ENCODE results near the gene DDX54. TPM values are rescaled to one million over a fixed set of nuclear protein-coding genes. Genes with fewer than 3 reads are reported as not detected.

DDX54 gene
- total RNA-seq, 5 donors from 2014 or later (not counting 1 experiment from before 2014, with no cell fraction given), result 86.1 to 100.0 (median 88.0) TPM

- no peaks in the 10 kb centered on the region for H3K27me3 Mint-ChIP-seq
- ATAC-seq (replicated peaks in 1 of 4) (no peak), DNase-seq (no peak)
- no peak overlapping the region for H3K27ac ChIP-seq (ENCODE audit: low read length)
- no peak overlapping the region for H3K27ac Mint-ChIP-seq
- no peak overlapping the region for H3K4me3 ChIP-seq (ENCODE audit: control insufficient read depth in 1 of 2, extremely low read depth in 1 of 2, low read length in 1 of 2)
- peaks cover 14 to 88% of the 10 kb centered on the region in 2 donors for H3K36me3 ChIP-seq (ENCODE audit: control insufficient read depth in 2 of 2, extremely low read depth in 1 of 2, insufficient read depth in 1 of 2, low read length in 1 of 2)
- no peaks in the 10 kb centered on the region for H3K9me3 Mint-ChIP-seq
- H3K36me3 Mint-ChIP-seq, result peaks cover 59% of the 10 kb centered on the region
- POLR2A ChIA-PET, result interaction anchor here (0.6 to 0.7 kb wide), 3 partner anchors 26 to 106 kb away, joined by 4 to 11 read pairs (median 8); partner anchors contain the start of gene DTX1 (in 1 of the 2)
- H3K4me1 Mint-ChIP-seq, result no peaks in the 10 kb centered on the region
- no peaks in the 10 kb centered on the region for H3K27me3 ChIP-seq (replicated peaks in 1 of 2; ENCODE audit: control insufficient read depth in 2 of 2, extremely low read depth in 1 of 2, insufficient read depth in 2 of 2, low read length in 1 of 2)
- H3K4me1 ChIP-seq (ENCODE audit: control insufficient read depth in 1 of 2, extremely low read depth in 1 of 2, insufficient read depth in 2 of 2, low read length in 2 of 2), result no peaks in the 10 kb centered on the region
- WGBS (ENCODE audit: insufficient coverage), result 94% methylated on average over 20 of the region's 25 CpGs
- no peak overlapping the region for H3K4me3 Mint-ChIP-seq
- CTCF ChIA-PET, result interaction anchor here in 1 of 2 donors (1.0 kb wide), 1 partner anchor 10 kb away, joined by 3 read pairs; no protein-coding TSS in a partner anchor
- no peaks in the 10 kb centered on the region for H3K9me3 ChIP-seq
Observed at GRCh38 chr12:113162102-113163029, 22.9 kb downstream of the DDX54 start.

GRCh38 chr12:113161415-113162016 is 23.8 kb downstream of the DDX54 start:
- Histone ChIP-seq H3K9me3 (no peaks in the 10 kb centered on the region), H3K36me3 (ENCODE audit: control insufficient read depth in 2 of 2, extremely low read depth in 1 of 2, insufficient read depth in 1 of 2, low read length in 1 of 2) (peaks cover 16 to 79% of the 10 kb centered on the region in 2 donors), H3K27ac (ENCODE audit: low read length) (no peak overlapping the region), H3K27me3 (replicated peaks in 1 of 2; ENCODE audit: control insufficient read depth in 2 of 2, extremely low read depth in 1 of 2, insufficient read depth in 2 of 2, low read length in 1 of 2) (no peaks in the 10 kb centered on the region), H3K4me3 (ENCODE audit: control insufficient read depth in 1 of 2, extremely low read depth in 1 of 2, low read length in 1 of 2) (no peak overlapping the region), H3K4me1 (ENCODE audit: control insufficient read depth in 1 of 2, extremely low read depth in 1 of 2, insufficient read depth in 2 of 2, low read length in 2 of 2) (no peaks in the 10 kb centered on the region)
- no peak overlapping the region for H3K4me3 Mint-ChIP-seq
- ATAC-seq (replicated peaks in 1 of 4) (no peak), DNase-seq (no peak)
- POLR2A ChIA-PET, result interaction anchor here (0.6 to 0.7 kb wide), 4 partner anchors 26 to 105 kb away, joined by 4 to 11 read pairs (median 6); partner anchors contain the start of gene DTX1 (in 1 of the 2)
- H3K9me3 Mint-ChIP-seq, result no peaks in the 10 kb centered on the region
- H3K36me3 Mint-ChIP-seq, result peaks cover 56% of the 10 kb centered on the region
- CTCF ChIA-PET, result interaction anchor here in 1 of 2 donors (1.0 kb wide), 1 partner anchor 11 kb away, joined by 3 read pairs; no protein-coding TSS in a partner anchor
- H3K4me1 Mint-ChIP-seq, result peaks cover 0 to 3% (median 2%) of the 10 kb centered on the region in 3 donors
- H3K27ac Mint-ChIP-seq, result no peak overlapping the region
- 93% methylated on average over 9 of the region's 26 CpGs for WGBS (ENCODE audit: insufficient coverage)
- H3K27me3 Mint-ChIP-seq, result no peaks in the 10 kb centered on the region

- no peaks in the 10 kb centered on the region for H3K9me3 Mint-ChIP-seq
- peaks cover 0 to 9% (median 5%) of the 10 kb centered on the region in 3 donors for H3K4me1 Mint-ChIP-seq
- Histone ChIP-seq H3K36me3 (ENCODE audit: control insufficient read depth in 2 of 2, extremely low read depth in 1 of 2, insufficient read depth in 1 of 2, low read length in 1 of 2) (peaks cover 13 to 63% of the 10 kb centered on the region in 2 donors), H3K4me1 (ENCODE audit: control insufficient read depth in 1 of 2, extremely low read depth in 1 of 2, insufficient read depth in 2 of 2, low read length in 2 of 2) (peaks cover 0 to 2% of the 10 kb centered on the region in 2 experiments), H3K27me3 (replicated peaks in 1 of 2; ENCODE audit: control insufficient read depth in 2 of 2, extremely low read depth in 1 of 2, insufficient read depth in 2 of 2, low read length in 1 of 2) (peaks cover 0 to 5% of the 10 kb centered on the region in 2 experiments), H3K27ac (ENCODE audit: low read length) (no peak overlapping the region), H3K4me3 (ENCODE audit: control insufficient read depth in 1 of 2, extremely low read depth in 1 of 2, low read length in 1 of 2) (no peak overlapping the region), H3K9me3 (no peaks in the 10 kb centered on the region)
- CTCF ChIA-PET, result no interaction called here
- peaks cover 47% of the 10 kb centered on the region for H3K36me3 Mint-ChIP-seq
- POLR2A ChIA-PET, result interaction anchor here in 1 of 2 donors (0.6 kb wide), 1 partner anchor 53 kb away, joined by 9 read pairs; no protein-coding TSS in a partner anchor
- DNase-seq, result no peak
- no peaks in the 10 kb centered on the region for H3K27me3 Mint-ChIP-seq
- H3K4me3 Mint-ChIP-seq, result no peak overlapping the region
- 100% methylated on average over 1 of the region's 7 CpGs for WGBS (ENCODE audit: insufficient coverage)
- no peak for ATAC-seq (replicated peaks in 1 of 4)
- no peak overlapping the region for H3K27ac Mint-ChIP-seq
Observed at GRCh38 chr12:113159937-113160336, 25.3 kb downstream of the DDX54 start.

- H3K9me3 Mint-ChIP-seq, result no peaks in the 10 kb centered on the region
- Histone ChIP-seq H3K4me3 (ENCODE audit: control insufficient read depth in 1 of 2, extremely low read depth in 1 of 2, low read length in 1 of 2) (no peak overlapping the region), H3K4me1 (ENCODE audit: control insufficient read depth in 1 of 2, extremely low read depth in 1 of 2, insufficient read depth in 2 of 2, low read length in 2 of 2) (peaks cover 0 to 15% of the 10 kb centered on the region in 2 experiments), H3K36me3 (ENCODE audit: control insufficient read depth in 2 of 2, extremely low read depth in 1 of 2, insufficient read depth in 1 of 2, low read length in 1 of 2) (peaks cover 13 to 55% of the 10 kb centered on the region in 2 donors), H3K27ac (ENCODE audit: low read length) (no peak overlapping the region), H3K9me3 (no peaks in the 10 kb centered on the region), H3K27me3 (replicated peaks in 1 of 2; ENCODE audit: control insufficient read depth in 2 of 2, extremely low read depth in 1 of 2, insufficient read depth in 2 of 2, low read length in 1 of 2) (peaks cover 0 to 18% of the 10 kb centered on the region in 2 experiments)
- no peak overlapping the region for H3K27ac Mint-ChIP-seq
- POLR2A ChIA-PET, result interaction anchor here in 1 of 2 donors (0.7 kb wide), 1 partner anchor 27 kb away, joined by 5 read pairs; the partner anchor contains the start of gene RITA1
- H3K4me1 Mint-ChIP-seq, result peaks cover 5 to 15% (median 9%) of the 10 kb centered on the region in 3 donors
- DNase-seq (no peak), ATAC-seq (replicated peaks in 1 of 4) (no peak)
- peaks cover 45% of the 10 kb centered on the region for H3K36me3 Mint-ChIP-seq
- no peak overlapping the region for H3K4me3 Mint-ChIP-seq
- WGBS (ENCODE audit: insufficient coverage), result 98% methylated on average over 24 of the region's 26 CpGs
- CTCF ChIA-PET, result no interaction called here
- H3K27me3 Mint-ChIP-seq, result peaks cover 0 to 3% of the 10 kb centered on the region in 2 donors
Observed at GRCh38 chr12:113158439-113159203, 26.7 kb downstream of the DDX54 start.

- H3K36me3 Mint-ChIP-seq, result peaks cover 34% of the 10 kb centered on the region
- no peak overlapping the region for H3K27ac ChIP-seq (ENCODE audit: low read length)
- 96% methylated on average over 4 of the region's 12 CpGs for WGBS (ENCODE audit: insufficient coverage)
- H3K9me3 ChIP-seq, result no peaks in the 10 kb centered on the region
- DNase-seq, result no peak
- H3K9me3 Mint-ChIP-seq, result no peaks in the 10 kb centered on the region
- peaks cover 0 to 26% of the 10 kb centered on the region in 2 experiments for H3K4me1 ChIP-seq (ENCODE audit: control insufficient read depth in 1 of 2, extremely low read depth in 1 of 2, insufficient read depth in 2 of 2, low read length in 2 of 2)
- peaks cover 0 to 6% of the 10 kb centered on the region in 2 donors for H3K27me3 Mint-ChIP-seq
- ATAC-seq (replicated peaks in 1 of 4), result no peak
- H3K4me1 Mint-ChIP-seq, result peaks cover 13 to 23% (median 15%) of the 10 kb centered on the region in 3 donors
- no peak overlapping the region for H3K4me3 ChIP-seq (ENCODE audit: control insufficient read depth in 1 of 2, extremely low read depth in 1 of 2, low read length in 1 of 2)
- peaks cover 9 to 42% of the 10 kb centered on the region in 2 donors for H3K36me3 ChIP-seq (ENCODE audit: control insufficient read depth in 2 of 2, extremely low read depth in 1 of 2, insufficient read depth in 1 of 2, low read length in 1 of 2)
- CTCF ChIA-PET, result no interaction called here
- POLR2A ChIA-PET, result no interaction called here
- peak overlapping the region in 1 of 2 donors; percentile 1 for H3K27ac Mint-ChIP-seq
- H3K4me3 Mint-ChIP-seq, result no peak overlapping the region
- H3K27me3 ChIP-seq (replicated peaks in 1 of 2; ENCODE audit: control insufficient read depth in 2 of 2, extremely low read depth in 1 of 2, insufficient read depth in 2 of 2, low read length in 1 of 2), result peaks cover 0 to 27% of the 10 kb centered on the region in 2 experiments
Observed at GRCh38 chr12:113157218-113157859, 27.9 kb downstream of the DDX54 start.
